Measurements from ENCODE around the gene PLEKHA4.
"Not testable (repeated sequence)": the region's sequence is repeated elsewhere in the genome, so short reads cannot be mapped to it uniquely, and the experiment has no call there.

Gene PLEKHA4

GRCh38 chr19:48890551-48890950 lies 22.1 kb upstream of the PLEKHA4 start:
- no peak for DNase-seq (ENCODE audit: extremely low read depth in 1 of 2, low read depth in 1 of 2)

GRCh38 chr19:48889496-48889895 lies 21.1 kb upstream of the PLEKHA4 start:
- not testable (repeated sequence) for DNase-seq (ENCODE audit: extremely low read depth in 1 of 2, low read depth in 1 of 2)

- DNase-seq (ENCODE audit: extremely low read depth in 1 of 2, low read depth in 1 of 2), result no peak
Measured at GRCh38 chr19:48887861-48888612, 19.6 kb upstream of the PLEKHA4 start.

- no peak for DNase-seq (ENCODE audit: extremely low read depth in 1 of 2, low read depth in 1 of 2)
Measured at GRCh38 chr19:48883726-48884125, 15.3 kb upstream of the PLEKHA4 start.

- no peak for DNase-seq (ENCODE audit: extremely low read depth in 1 of 2, low read depth in 1 of 2)
Measured at GRCh38 chr19:48881741-48882657, 13.6 kb upstream of the PLEKHA4 start.

GRCh38 chr19:48879696-48880095 lies 11.3 kb upstream of the PLEKHA4 start:
- not testable (repeated sequence) for DNase-seq (ENCODE audit: extremely low read depth in 1 of 2, low read depth in 1 of 2)

GRCh38 chr19:48879025-48879637 lies 10.7 kb upstream of the PLEKHA4 start:
- DNase-seq (ENCODE audit: extremely low read depth in 1 of 2, low read depth in 1 of 2), result no peak

GRCh38 chr19:48878196-48879024 lies 10.0 kb upstream of the PLEKHA4 start:
- no peak for DNase-seq (ENCODE audit: extremely low read depth in 1 of 2, low read depth in 1 of 2)

GRCh38 chr19:48877855-48878195 lies 9.4 kb upstream of the PLEKHA4 start:
- no peak for DNase-seq (ENCODE audit: extremely low read depth in 1 of 2, low read depth in 1 of 2)

- DNase-seq (ENCODE audit: extremely low read depth in 1 of 2, low read depth in 1 of 2), result not testable (repeated sequence)
Measured at GRCh38 chr19:48876043-48876981, 7.9 kb upstream of the PLEKHA4 start.

GRCh38 chr19:48874303-48875135 lies 6.1 kb upstream of the PLEKHA4 start:
- DNase-seq (ENCODE audit: extremely low read depth in 1 of 2, low read depth in 1 of 2), result no peak

- no peak for DNase-seq (ENCODE audit: extremely low read depth in 1 of 2, low read depth in 1 of 2)
Measured at GRCh38 chr19:48873476-48874302, 5.3 kb upstream of the PLEKHA4 start.

- peak; percentile 34 to 72 for DNase-seq (ENCODE audit: extremely low read depth in 1 of 2, low read depth in 1 of 2)
Measured at GRCh38 chr19:48872884-48873475, 4.6 kb upstream of the PLEKHA4 start.

GRCh38 chr19:48872182-48872883 lies 3.9 kb upstream of the PLEKHA4 start, which contains the start of gene PPP1R15A:
Gene PPP1R15A (plus strand): TSS chr19:48872421. CDS start chr19:48873234, 813 bp downstream.
- peak; percentile 95 to 96 for DNase-seq (ENCODE audit: extremely low read depth in 1 of 2, low read depth in 1 of 2)

- DNase-seq (ENCODE audit: extremely low read depth in 1 of 2, low read depth in 1 of 2), result not testable (repeated sequence)
Measured at GRCh38 chr19:48871471-48872181, 3.2 kb upstream of the PLEKHA4 start.

- no peak for DNase-seq (ENCODE audit: extremely low read depth in 1 of 2, low read depth in 1 of 2)
Measured at GRCh38 chr19:48870048-48870447, 1.6 kb upstream of the PLEKHA4 start.

Measured in stimulated activated CD8-positive, alpha-beta memory T cell treated with anti-CD3 and anti-CD28 coated beads, Interleukin-7, amount 100 ng/mL, for 48 hours (primary cell).